PC-3 (cell line): ENCODE measurements around the gene WDR81.

Source experiments
- CTCF ChIP-seq: fragments of 300-600 bp; sonication (generic); conservative IDR thresholded peaks from 2 replicates; pipeline ENCODE4 v1.5.1; 2017; ENCODE audit warnings: antibody characterized with exemption, low read depth, mild to moderate bottlenecking, low read length
- EZH2 ChIP-seq: fragments of 300-600 bp; sonication (generic); IDR thresholded peaks from one replicate; pipeline ENCODE4 v1.6.1; 2017; ENCODE audit warnings: antibody characterized with exemption, mild to moderate bottlenecking, low read length; ENCODE audit not compliant: unreplicated experiment
- EZH2phosphoT487 ChIP-seq: fragments of 300-600 bp; sonication (generic); IDR thresholded peaks from 2 replicates; pipeline ENCODE4 v1.6.1; 2018; ENCODE audit warnings: mild to moderate bottlenecking, antibody characterized with exemption, low read length, borderline replicate concordance

- TF ChIP-seq EZH2 (no peak), EZH2phosphoT487 (no peak), CTCF (no peak)
These were observed 35.0 kb downstream of the WDR81 start for GRCh38 chr17:1759529-1759928.
